ENCODE results near the gene ATOH8.
A peak's percentile ranks its signal among the peaks of the same experiment; 100 is the strongest.

ATOH8 gene

GRCh38 chr2:85758361-85759256 lies 4.8 kb downstream of the ATOH8 start:
- no peak overlapping the region for H3K4me3 ChIP-seq
- H3K27me3 ChIP-seq (ENCODE audit: low read depth) = peaks cover 23% of the 10 kb centered on the region
- in situ Hi-C loops (cut with MboI; ENCODE audit: low sequenced_read_pairs) = no loop called here
- H3K36me3 ChIP-seq (replicated peaks) = no peaks in the 10 kb centered on the region
- no peaks in the 10 kb centered on the region for H3K9me3 ChIP-seq
- DNase-seq (ENCODE audit: low spot score in 2 of 2) = no peak
- no peaks in the 10 kb centered on the region for H3K4me1 ChIP-seq

- DNase-seq (ENCODE audit: low spot score in 2 of 2) = no peak
- Histone ChIP-seq H3K9me3 (no peaks in the 10 kb centered on the region), H3K4me3 (no peak overlapping the region), H3K27me3 (ENCODE audit: low read depth) (peaks cover 18% of the 10 kb centered on the region), H3K36me3 (replicated peaks) (no peaks in the 10 kb centered on the region), H3K4me1 (no peaks in the 10 kb centered on the region)
- in situ Hi-C loops (cut with MboI; ENCODE audit: low sequenced_read_pairs) = no loop called here
Observed at GRCh38 chr2:85759257-85759613, 5.4 kb downstream of the ATOH8 start.

- H3K4me1 ChIP-seq = peaks cover 3% of the 10 kb centered on the region; the same call in 1 of the 2 replicates
- H3K27me3 ChIP-seq (ENCODE audit: low read depth) = peaks cover 9% of the 10 kb centered on the region
- in situ Hi-C loops (cut with MboI; ENCODE audit: low sequenced_read_pairs) = no loop called here
- no peaks in the 10 kb centered on the region for H3K9me3 ChIP-seq
- DNase-seq (ENCODE audit: low spot score in 2 of 2) = no peak
- H3K4me3 ChIP-seq = no peak overlapping the region
- no peaks in the 10 kb centered on the region for H3K36me3 ChIP-seq (replicated peaks)
Observed at GRCh38 chr2:85760371-85760770, 6.6 kb downstream of the ATOH8 start.

- no peak for DNase-seq (ENCODE audit: low spot score in 2 of 2)
Observed at GRCh38 chr2:85760872-85761271, 7.1 kb downstream of the ATOH8 start.

GRCh38 chr2:85761512-85761944 lies 7.7 kb downstream of the ATOH8 start:
- H3K27me3 ChIP-seq (ENCODE audit: low read depth) = peaks cover 6% of the 10 kb centered on the region; the same call in 1 of the 2 replicates
- in situ Hi-C loops (cut with MboI; ENCODE audit: low sequenced_read_pairs) = no loop called here

More at GRCh38 chr2:85760872-85761271, 7.1 kb downstream of the ATOH8 start:
- Histone ChIP-seq H3K4me3 (no peak overlapping the region), H3K4me1 (peaks cover 3% of the 10 kb centered on the region; the same call in 1 of the 2 replicates), H3K27me3 (ENCODE audit: low read depth) (peaks cover 6% of the 10 kb centered on the region; the same call in 1 of the 2 replicates), H3K9me3 (no peaks in the 10 kb centered on the region), H3K36me3 (replicated peaks) (no peaks in the 10 kb centered on the region)
- in situ Hi-C loops (cut with MboI; ENCODE audit: low sequenced_read_pairs) = no loop called here

GRCh38 chr2:85761946-85762345 lies 8.2 kb downstream of the ATOH8 start:
- no peak for DNase-seq (ENCODE audit: low spot score in 2 of 2)
- Histone ChIP-seq H3K27me3 (ENCODE audit: low read depth) (peaks cover 6% of the 10 kb centered on the region; the same call in 1 of the 2 replicates), H3K36me3 (replicated peaks) (no peaks in the 10 kb centered on the region), H3K4me1 (peaks cover 3% of the 10 kb centered on the region; the same call in 1 of the 2 replicates), H3K9me3 (no peaks in the 10 kb centered on the region), H3K4me3 (no peak overlapping the region)
- in situ Hi-C loops (cut with MboI; ENCODE audit: low sequenced_read_pairs) = no loop called here

More at GRCh38 chr2:85761512-85761944, 7.7 kb downstream of the ATOH8 start:
- no peak for DNase-seq (ENCODE audit: low spot score in 2 of 2)
- H3K4me1 ChIP-seq = peaks cover 3% of the 10 kb centered on the region; the same call in 1 of the 2 replicates
- H3K4me3 ChIP-seq = no peak overlapping the region
- no peaks in the 10 kb centered on the region for H3K9me3 ChIP-seq
- no peaks in the 10 kb centered on the region for H3K36me3 ChIP-seq (replicated peaks)

- no peak overlapping the region for H3K4me3 ChIP-seq
- peaks cover 3% of the 10 kb centered on the region; the same call in 1 of the 2 replicates for H3K4me1 ChIP-seq
- H3K27me3 ChIP-seq (ENCODE audit: low read depth) = peaks cover 6% of the 10 kb centered on the region; the same call in 1 of the 2 replicates
- H3K36me3 ChIP-seq (replicated peaks) = no peaks in the 10 kb centered on the region
- DNase-seq (ENCODE audit: low spot score in 2 of 2) = no peak
- no peaks in the 10 kb centered on the region for H3K9me3 ChIP-seq
- in situ Hi-C loops (cut with MboI; ENCODE audit: low sequenced_read_pairs) = no loop called here
Observed at GRCh38 chr2:85763132-85763531, 9.3 kb downstream of the ATOH8 start.

GRCh38 chr2:85763831-85764230 lies 10.0 kb downstream of the ATOH8 start:
- in situ Hi-C loops (cut with MboI; ENCODE audit: low sequenced_read_pairs) = no loop called here
- H3K36me3 ChIP-seq (replicated peaks) = no peaks in the 10 kb centered on the region
- peaks cover 6% of the 10 kb centered on the region; the same call in 1 of the 2 replicates for H3K27me3 ChIP-seq (ENCODE audit: low read depth)
- H3K4me3 ChIP-seq = no peak overlapping the region
- DNase-seq (ENCODE audit: low spot score in 2 of 2) = no peak
- peaks cover 3% of the 10 kb centered on the region; the same call in 1 of the 2 replicates for H3K4me1 ChIP-seq
- no peaks in the 10 kb centered on the region for H3K9me3 ChIP-seq

- no peak overlapping the region for H3K4me3 ChIP-seq
- in situ Hi-C loops (cut with MboI; ENCODE audit: low sequenced_read_pairs) = no loop called here
- H3K9me3 ChIP-seq = no peaks in the 10 kb centered on the region
- H3K27me3 ChIP-seq (ENCODE audit: low read depth) = peaks cover 6% of the 10 kb centered on the region; the same call in 1 of the 2 replicates
- peak in 1 of 2 experiments; percentile 63 for DNase-seq (ENCODE audit: low spot score in 2 of 2)
- peaks cover 3% of the 10 kb centered on the region; the same call in 1 of the 2 replicates for H3K4me1 ChIP-seq
- H3K36me3 ChIP-seq (replicated peaks) = no peaks in the 10 kb centered on the region
Observed at GRCh38 chr2:85765081-85765731, 11.4 kb downstream of the ATOH8 start.

- H3K4me3 ChIP-seq = no peak overlapping the region
- H3K4me1 ChIP-seq = peaks cover 3% of the 10 kb centered on the region; the same call in 1 of the 2 replicates
- DNase-seq (ENCODE audit: low spot score in 2 of 2) = no peak
Observed at GRCh38 chr2:85766229-85766628, 12.4 kb downstream of the ATOH8 start.

GRCh38 chr2:85767803-85768665 lies 14.2 kb downstream of the ATOH8 start:
- in situ Hi-C loops (cut with MboI; ENCODE audit: low sequenced_read_pairs) = no loop called here
- Histone ChIP-seq H3K27me3 (ENCODE audit: low read depth) (0 out of 2 replicates have a peak, but pooled peaks cover 4% of the 10 kb centered on the region), H3K9me3 (no peaks in the 10 kb centered on the region), H3K36me3 (replicated peaks) (no peaks in the 10 kb centered on the region), H3K4me3 (no peak overlapping the region), H3K4me1 (peaks cover 3% of the 10 kb centered on the region)
- no peak for DNase-seq (ENCODE audit: low spot score in 2 of 2)

More at GRCh38 chr2:85766229-85766628, 12.4 kb downstream of the ATOH8 start:
- in situ Hi-C loops (cut with MboI; ENCODE audit: low sequenced_read_pairs) = no loop called here
- Histone ChIP-seq H3K27me3 (ENCODE audit: low read depth) (peaks cover 6% of the 10 kb centered on the region; the same call in 1 of the 2 replicates), H3K9me3 (no peaks in the 10 kb centered on the region), H3K36me3 (replicated peaks) (no peaks in the 10 kb centered on the region)

GRCh38 chr2:85768713-85769112 lies 14.9 kb downstream of the ATOH8 start:
- Histone ChIP-seq H3K27me3 (ENCODE audit: low read depth) (0 out of 2 replicates have a peak, but pooled peaks cover 4% of the 10 kb centered on the region), H3K4me1 (peaks cover 3% of the 10 kb centered on the region), H3K36me3 (replicated peaks) (no peaks in the 10 kb centered on the region), H3K4me3 (no peak overlapping the region), H3K9me3 (no peaks in the 10 kb centered on the region)
- peak in 1 of 2 experiments; percentile 47 for DNase-seq (ENCODE audit: low spot score in 2 of 2)
- in situ Hi-C loops (cut with MboI; ENCODE audit: low sequenced_read_pairs) = no loop called here

All from HAP-1 (cell line).